ENCODE results near the gene RAPGEF5.

DNA sequence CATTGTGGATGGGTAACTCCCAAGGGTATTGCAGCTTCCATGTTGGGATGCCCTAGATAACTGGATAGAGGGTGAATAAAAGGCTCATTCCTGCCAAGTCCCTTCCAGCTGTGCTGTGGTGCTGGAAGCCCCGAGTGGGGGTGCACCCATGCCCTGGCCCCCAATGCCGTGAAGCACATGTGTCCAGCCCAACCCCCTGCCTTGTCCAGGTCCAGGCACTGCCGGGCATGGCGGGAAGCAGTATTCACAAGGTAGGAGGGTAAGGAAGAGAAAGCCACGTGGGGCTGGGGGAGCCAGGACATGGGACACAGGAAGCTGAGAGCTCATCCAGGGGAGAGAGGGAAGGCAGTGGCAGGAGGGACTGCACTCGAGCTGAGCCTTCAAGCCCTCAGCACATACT lies 263.0 kb downstream of the RAPGEF5 start:
- TF ChIP-seq CTCF (IDR thresholded peaks at IDR 0.05 in 8 of 11, conservative IDR thresholded peaks at IDR 0.05 in 3 of 11) (no peak), POLR2A (IDR thresholded peaks at IDR 0.05) (no peak), POLR2AphosphoS5 (IDR thresholded peaks at IDR 0.05) (no peak)
